ENCODE data around the gene CASP3.
"Not testable (repeated sequence)": the region's sequence is repeated elsewhere in the genome, so short reads cannot be mapped to it uniquely, and the experiment has no call there.

The CASP3 gene

GRCh38 chr4:184591747-184592270 is 57.4 kb downstream of the CASP3 start:
- not testable (repeated sequence) for DNase-seq

GRCh38 chr4:184591070-184591677 is 58.1 kb downstream of the CASP3 start:
- DNase-seq = no peak

GRCh38 chr4:184590196-184590595 is 59.1 kb downstream of the CASP3 start:
- no peak for DNase-seq

GRCh38 chr4:184588893-184589292 is 60.4 kb downstream of the CASP3 start:
- DNase-seq = no peak

- DNase-seq = no peak
Observed at GRCh38 chr4:184587701-184588100, 61.5 kb downstream of the CASP3 start.

GRCh38 chr4:184587221-184587620 is 62.0 kb downstream of the CASP3 start:
- no peak for DNase-seq

- no peak for DNase-seq
Observed at GRCh38 chr4:184583738-184584502, 65.3 kb downstream of the CASP3 start.

Measured in OCI-M1 (cell line).